IMR-90 (cell line): ENCODE data around the gene RFPL1. TPM values are rescaled to one million over a fixed set of nuclear protein-coding genes. Genes with fewer than 3 reads are reported as not detected.

Experiments
- ATAC-seq: fragments of 200-7000 bp; cut with Tn5 transposase; 2 replicates; pipeline ENCODE4 v1.9.1; 2020; ENCODE audit warnings: low read depth, mild to moderate bottlenecking, moderate library complexity
- BruUV-seq: library from RNA; stranded (reverse); fragments of 400-500 nt; replicated peaks from 2 replicates; lab custom pipeline; 2021; lab: Mats Ljungman, UMichigan
- CTCF ChIA-PET: fragments of 300-600 bp; formaldehyde crosslinking; extraction: SDS; loops from one replicate; lab custom pipeline; 2021; ENCODE audit warnings: antibody characterized with exemption; lab: Yijun Ruan, JAX
- POLR2A ChIA-PET: fragments of 300-600 bp; sonication (Branson Sonifier 250); formaldehyde crosslinking; loops from one replicate; lab custom pipeline; 2022; ENCODE audit warnings: antibody characterized with exemption; ENCODE audit not compliant: unreplicated experiment; lab: Charles Lee
- DNase-seq: peaks from one replicate; pipeline ENCODE4 v3.0.0; 2013
- H2AFZ ChIP-seq: replicated peaks from 2 replicates; pipeline ENCODE3; 2013; ENCODE audit warnings: low read length, mild to moderate bottlenecking; ENCODE audit not compliant: poor library complexity
- H2AK5ac ChIP-seq: 2 replicates; pipeline ENCODE4 v1.6.1; 2013; ENCODE audit warnings: low read depth, low read length, inconsistent platforms
- H2AK9ac ChIP-seq: replicated peaks from 2 replicates; pipeline ENCODE3; 2013; ENCODE audit warnings: mild to moderate bottlenecking, low read depth, low read length, moderate library complexity; ENCODE audit not compliant: poor library complexity
- H2BK120ac ChIP-seq: 2 replicates; pipeline ENCODE4 v1.6.1; 2013; ENCODE audit warnings: low read depth, low read length, inconsistent platforms
- H2BK15ac ChIP-seq: 3 replicates; pipeline ENCODE4 v1.6.1; 2013; ENCODE audit warnings: low read depth, low read length, inconsistent platforms
- H2BK20ac ChIP-seq: 2 replicates; pipeline ENCODE4 v1.6.1; 2013; ENCODE audit warnings: low read depth, mild to moderate bottlenecking, inconsistent platforms, low read length, moderate library complexity
- H2BK5ac ChIP-seq: 2 replicates; pipeline ENCODE4 v1.6.1; 2013; ENCODE audit warnings: mild to moderate bottlenecking, low read depth, low read length, inconsistent platforms; ENCODE audit not compliant: poor library complexity, severe bottlenecking
- H3K14ac ChIP-seq: replicated peaks from 2 replicates; pipeline ENCODE4 v1.6.1; 2013; ENCODE audit warnings: low read depth, low read length, inconsistent platforms
- H3K18ac ChIP-seq: 2 replicates; pipeline ENCODE4 v1.6.1; 2013; ENCODE audit warnings: low read depth, low read length, control low read depth
- H3K23ac ChIP-seq: 2 replicates; pipeline ENCODE4 v1.6.1; 2013; ENCODE audit warnings: low read depth, low read length, inconsistent platforms
- H3K27ac ChIP-seq: 2 replicates; pipeline ENCODE4 v1.5.1; 2013; ENCODE audit warnings: mild to moderate bottlenecking, control low read depth, low read length; ENCODE audit not compliant: insufficient read depth
- H3K27me3 ChIP-seq: 2 replicates; pipeline ENCODE4 v1.6.1; 2013; ENCODE audit warnings: low read length; ENCODE audit not compliant: control insufficient read depth, insufficient read depth
- H3K36me3 ChIP-seq: 2 replicates; pipeline ENCODE4 v1.6.1; 2013; ENCODE audit warnings: low read length, mixed read lengths; ENCODE audit not compliant: control insufficient read depth, insufficient read depth
- H3K4ac ChIP-seq: 2 replicates; pipeline ENCODE4 v1.6.1; 2013; ENCODE audit warnings: low read depth, low read length, inconsistent platforms
- H3K4me1 ChIP-seq: 2 replicates; pipeline ENCODE4 v1.6.1; 2013; ENCODE audit warnings: low read length, mixed read lengths; ENCODE audit not compliant: control insufficient read depth, insufficient read depth
- H3K4me2 ChIP-seq: 2 replicates; pipeline ENCODE4 v1.6.1; 2013; ENCODE audit warnings: low read depth, mild to moderate bottlenecking, control low read depth, low read length, moderate library complexity
- H3K4me3 ChIP-seq: 2 replicates; pipeline ENCODE4 v1.5.1; 2013; ENCODE audit warnings: low read depth, mild to moderate bottlenecking, control low read depth, low read length, moderate library complexity; ENCODE audit not compliant: insufficient read depth
- H3K56ac ChIP-seq: 2 replicates; pipeline ENCODE4 v1.6.1; 2013; ENCODE audit warnings: low read length, inconsistent platforms; ENCODE audit not compliant: insufficient read depth; ENCODE audit errors: extremely low read depth
- H3K79me1 ChIP-seq, 2 experiments: 2 replicates each; pipeline ENCODE4 v1.6.1; 2013; ENCODE audit warnings: low read length in 2 of 2, inconsistent platforms in 1 of 2, low read depth in 1 of 2
- H3K9ac ChIP-seq: 2 replicates; pipeline ENCODE4 v1.6.1; 2013; ENCODE audit warnings: low read depth, low read length, control low read depth
- H3K9me1 ChIP-seq: 2 replicates; pipeline ENCODE4 v1.6.1; 2013; ENCODE audit warnings: low read length, inconsistent platforms; ENCODE audit not compliant: insufficient read depth
- H3K9me3 ChIP-seq: 2 replicates; pipeline ENCODE4 v1.6.1; 2013; ENCODE audit warnings: low read length; ENCODE audit not compliant: control insufficient read depth, insufficient read depth
- H4K20me1 ChIP-seq: 2 replicates; pipeline ENCODE4 v1.6.1; 2013; ENCODE audit warnings: low read length, inconsistent platforms; ENCODE audit not compliant: insufficient read depth
- H4K5ac ChIP-seq: 2 replicates; pipeline ENCODE4 v1.6.1; 2013; ENCODE audit warnings: mild to moderate bottlenecking, low read depth, low read length, control low read depth
- H4K8ac ChIP-seq, 2 experiments: 2 replicates each; pipeline ENCODE4 v1.6.1; 2013; ENCODE audit warnings: low read depth in 2 of 2, low read length in 2 of 2, control low read depth in 1 of 2, inconsistent platforms in 1 of 2
- H4K91ac ChIP-seq: 2 replicates; pipeline ENCODE4 v1.6.1; 2013; ENCODE audit warnings: low read depth, low read length, inconsistent platforms; ENCODE audit not compliant: insufficient read depth
- BHLHE40 ChIP-seq: fragments of 150-350 bp; IDR thresholded peaks from 2 replicates; pipeline ENCODE4 v1.6.1; 2016; ENCODE audit warnings: mild to moderate bottlenecking, low read depth, low read length
- CEBPB ChIP-seq: IDR thresholded peaks from 2 replicates; pipeline ENCODE4 v1.6.1; 2012; ENCODE audit warnings: low read depth, low read length, improper control_type of control experiment
- CHD1 ChIP-seq: IDR thresholded peaks from 2 replicates; pipeline ENCODE4 v1.6.1; 2012; ENCODE audit warnings: low read depth, low read length, improper control_type of control experiment
- CTCF ChIP-seq: conservative IDR thresholded peaks from 2 replicates; pipeline ENCODE4 v1.5.1; 2012; ENCODE audit warnings: mild to moderate bottlenecking, low read depth, low read length, improper control_type of control experiment
- ELK1 ChIP-seq: fragments of 150-350 bp; IDR thresholded peaks from 2 replicates; pipeline ENCODE4 v1.6.1; 2016; ENCODE audit warnings: low read depth, mild to moderate bottlenecking, low read length, moderate library complexity, borderline replicate concordance
- FOS ChIP-seq: fragments of 150-350 bp; IDR thresholded peaks from 2 replicates; pipeline ENCODE4 v1.6.1; 2016; ENCODE audit warnings: low read depth, low read length
- MAFK ChIP-seq: IDR thresholded peaks from 2 replicates; pipeline ENCODE4 v1.6.1; 2012; ENCODE audit warnings: low read depth, low read length, improper control_type of control experiment
- MAZ ChIP-seq: IDR thresholded peaks from 2 replicates; pipeline ENCODE4 v1.6.1; 2012; ENCODE audit warnings: low read depth, mild to moderate bottlenecking, low read length, improper control_type of control experiment, moderate library complexity, borderline replicate concordance
- SMC3 ChIP-seq: fragments of 150-350 bp; IDR thresholded peaks from 2 replicates; pipeline ENCODE4 v1.6.1; 2016; ENCODE audit warnings: low read depth, mild to moderate bottlenecking, antibody characterized with exemption, low read length, moderate library complexity
- USF2 ChIP-seq: fragments of 150-350 bp; IDR thresholded peaks from 2 replicates; pipeline ENCODE4 v1.6.1; 2017; ENCODE audit warnings: mild to moderate bottlenecking, antibody characterized with exemption, low read length, low read depth
- WGBS, 2 experiments: methylation state at CpG; one replicate each; pipeline versions ENCODE4 v1.1.5 to v1.1.7; 2013; ENCODE audit warnings: missing lambda C conversion rate in 2 of 2; ENCODE audit not compliant: insufficient read length in 1 of 2; ENCODE audit errors: extremely low coverage in 2 of 2; 5-methylcytosine and 5-hydroxymethylcytosine counted together
- dilution Hi-C: fragments of 300-500 bp; cut with HindIII; formaldehyde crosslinking; loops from one replicate; pipeline ENCODE4 v1.14.3; 2018; ENCODE audit warnings: low sequenced_read_pairs; ENCODE audit not compliant: unreplicated experiment
- in situ Hi-C: fragments of 300-500 bp; cut with MboI; formaldehyde crosslinking; loops from 3 replicates; pipeline ENCODE4 v1.14.3; 2019; ENCODE audit warnings: low sequenced_read_pairs, inconsistent platforms, mixed read lengths
- intact Hi-C: fragments of 100-400 bp; cut with micrococcal nuclease; formaldehyde crosslinking; loops from 2 replicates; pipeline ENCODE4 v1.10.0; 2022
- polyA plus RNA-seq, 3 experiments: library from polyadenylated mRNA; depleted of rRNA; stranded (reverse); fragments of >200 nt; gene quantifications; 2 replicates each; pipeline ENCODE4 v1.2.3, GENCODE V29; 2012; ENCODE audit warnings: low replicate concordance in 1 of 3
- total RNA-seq: library from RNA; depleted of rRNA; stranded (reverse); fragments of >200 nt; gene quantifications from 2 replicates; pipeline ENCODE4 v1.2.3, GENCODE V29; 2012

RFPL1 gene
- total and polyA plus RNA-seq, 2 of the 4 experiments (the other 2 are of a cell fraction), result not detected

DNA sequence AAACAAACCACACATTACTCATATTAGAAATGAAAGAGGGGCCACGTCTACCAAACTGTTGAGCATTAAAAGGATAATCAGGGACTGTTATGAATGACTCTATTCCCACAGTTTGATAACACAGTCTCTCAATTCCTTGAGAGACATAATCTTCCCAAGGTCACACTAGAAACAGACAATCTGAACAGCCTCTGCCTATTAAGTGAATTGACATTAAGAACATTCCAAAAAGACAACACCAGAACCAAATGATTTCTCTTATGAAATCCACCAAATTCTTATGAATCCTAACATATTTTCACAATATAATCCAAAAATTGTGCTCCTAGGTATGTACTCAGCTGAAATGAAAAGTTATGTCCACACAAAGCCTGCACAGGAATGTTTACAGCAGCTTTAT lies 4.6 kb downstream of the RFPL1 start:
- no peak overlapping the region for H3K23ac ChIP-seq
- no peak overlapping the region for H2AK9ac ChIP-seq
- no peak overlapping the region for H2BK5ac ChIP-seq
- no CpG with 5 or more reads among the region's 1 CpG for WGBS, 2 experiments
- DNase-seq, result no peak
- no peak overlapping the region for H3K18ac ChIP-seq
- intact Hi-C loops (no loop called here), dilution Hi-C loops (no loop called here), in situ Hi-C loops (no loop called here)
- no peak overlapping the region for H3K4me2 ChIP-seq
- H3K4me3 ChIP-seq, result no peak overlapping the region
- no peaks in the 10 kb centered on the region for H3K9me1 ChIP-seq
- no peak overlapping the region for H3K4ac ChIP-seq
- no peak overlapping the region for H4K91ac ChIP-seq
- no peaks in the 10 kb centered on the region; the same call in 1 of the 2 replicates for H3K4me1 ChIP-seq
- no peak overlapping the region for H4K8ac ChIP-seq
- H3K36me3 ChIP-seq, result no peaks in the 10 kb centered on the region
- H3K79me1 ChIP-seq, result no peaks in the 10 kb centered on the region
- no peak overlapping the region for H2BK15ac ChIP-seq
- POLR2A ChIA-PET, result no interaction called here
- no peak for ATAC-seq
- H3K56ac ChIP-seq, result no peak overlapping the region
- H3K27me3 ChIP-seq, result peaks cover 21% of the 10 kb centered on the region
- H4K5ac ChIP-seq, result no peak overlapping the region
- no peak overlapping the region for H3K14ac ChIP-seq
- no peak overlapping the region for H3K27ac ChIP-seq
- no peak overlapping the region for H2BK120ac ChIP-seq
- BruUV-seq, result no TSS peak
- CTCF ChIA-PET, result no interaction called here
- TF ChIP-seq CEBPB, result no peak
- TF ChIP-seq SMC3, result no peak
- no peak for TF ChIP-seq ELK1
- no peak for TF ChIP-seq BHLHE40
- TF ChIP-seq MAFK, result no peak
- TF ChIP-seq MAZ, result no peak
- no peak for TF ChIP-seq CHD1
- TF ChIP-seq CTCF, result no peak
- TF ChIP-seq FOS, result no peak
- TF ChIP-seq USF2, result no peak
- no peak overlapping the region for H3K9ac ChIP-seq
- H2AFZ ChIP-seq, result no peak overlapping the region
- H3K9me3 ChIP-seq, result no peaks in the 10 kb centered on the region
- no peaks in the 10 kb centered on the region for H4K20me1 ChIP-seq
- no peak overlapping the region for H2BK20ac ChIP-seq
- no peak overlapping the region for H2AK5ac ChIP-seq
